GM19099 (cell line): ENCODE measurements around the gene CYLD.

ENCODE experiments used
- POLR2A ChIP-seq: IDR thresholded peaks from 3 replicates; pipeline ENCODE4 v1.6.1; 2011; ENCODE audit warnings: low read depth; ENCODE audit not compliant: insufficient read length; ENCODE audit errors: extremely low read depth

The CYLD gene

GRCh38 chr16:50741781-50742575, at the start of gene CYLD:
Gene CYLD, plus strand, starts transcription at chr16:50742086. Its CDS starts 7,613 bp downstream, at chr16:50749699.
- TF ChIP-seq POLR2A = peak; percentile 56

- TF ChIP-seq POLR2A = no peak
Observed at GRCh38 chr16:50692644-50692998, 49.3 kb upstream of the CYLD start.

GRCh38 chr16:50692999-50693781, 48.7 kb upstream of the CYLD start, which contains the start of gene NOD2:
Gene NOD2, plus strand, starts transcription at chr16:50693606. Its CDS starts 5,890 bp downstream, at chr16:50699496.
- TF ChIP-seq POLR2A = peak; percentile 68

GRCh38 chr16:50694206-50694605, 47.7 kb upstream of the CYLD start:
- no peak for TF ChIP-seq POLR2A

GRCh38 chr16:50695017-50696000, 46.6 kb upstream of the CYLD start:
- TF ChIP-seq POLR2A = no peak

GRCh38 chr16:50696126-50696525, 45.8 kb upstream of the CYLD start:
- no peak for TF ChIP-seq POLR2A

- TF ChIP-seq POLR2A = peak; percentile 66
Observed at GRCh38 chr16:50696575-50697420, 45.1 kb upstream of the CYLD start.

- TF ChIP-seq POLR2A = peak; percentile 13
Observed at GRCh38 chr16:50697421-50697715, 44.5 kb upstream of the CYLD start.

- TF ChIP-seq POLR2A = peak; percentile 18
Observed at GRCh38 chr16:50697881-50698767, 43.8 kb upstream of the CYLD start.

GRCh38 chr16:50699326-50700159, 42.3 kb upstream of the CYLD start:
- no peak for TF ChIP-seq POLR2A

- no peak for TF ChIP-seq POLR2A
Observed at GRCh38 chr16:50702725-50703124, 39.2 kb upstream of the CYLD start.

GRCh38 chr16:50704245-50704644, 37.6 kb upstream of the CYLD start:
- TF ChIP-seq POLR2A = no peak
